GM03348 (cell line): ENCODE measurements around the gene CCHCR1.
A peak's percentile ranks its signal among the peaks of the same experiment; 100 is the strongest.
"Not testable (repeated sequence)": the region's sequence is repeated elsewhere in the genome, so short reads cannot be mapped to it uniquely, and the experiment has no call there.

Source experiments
- DNase-seq: peaks from one replicate; pipeline ENCODE4 v3.0.0; 2012; ENCODE audit warnings: low spot score

Gene CCHCR1

DNA sequence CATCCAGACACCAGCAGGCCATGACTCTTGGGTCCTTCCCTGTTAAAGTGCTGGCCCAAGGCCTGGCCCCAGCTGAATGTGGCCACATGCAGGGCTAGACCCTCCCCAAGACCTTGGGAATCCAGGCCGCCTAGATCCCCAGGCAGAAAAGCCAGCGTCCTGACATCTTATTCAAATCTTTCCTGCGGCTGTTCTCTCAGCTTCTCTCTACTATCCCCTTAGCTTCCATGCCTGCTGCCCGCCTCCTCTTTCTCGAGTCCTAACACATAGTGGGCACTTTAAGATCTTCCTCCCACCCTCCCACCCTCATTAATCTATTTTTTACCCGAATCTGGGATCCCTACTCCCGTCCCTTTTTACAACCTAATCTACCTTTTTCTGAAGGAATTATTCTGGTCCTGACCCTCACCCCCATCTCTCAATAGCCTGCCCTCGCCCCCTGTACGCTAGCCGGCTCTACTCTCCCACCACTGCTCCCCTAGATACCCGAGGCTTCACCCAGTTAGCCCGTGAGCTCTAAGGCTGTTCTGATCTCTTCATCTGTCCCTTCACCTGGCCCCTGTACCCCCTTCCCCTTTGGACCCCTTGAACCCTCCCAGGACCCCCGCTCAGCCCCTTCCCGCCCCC is at the start of gene CCHCR1:
Gene CCHCR1, minus strand, starts transcription at position 290 of the 627 bp plus-strand sequence. Its CDS starts 202 bp downstream, at position 88.
- DNase-seq: no peak

- no peak for DNase-seq
These were observed 48.0 kb upstream of the CCHCR1 start for GRCh38 chr6:31205638-31206037.

- no peak for DNase-seq
These were observed 47.1 kb upstream of the CCHCR1 start for GRCh38 chr6:31204751-31205145.

- peak; percentile 17 for DNase-seq
These were observed 45.9 kb upstream of the CCHCR1 start for GRCh38 chr6:31203345-31203979.

- no peak for DNase-seq
These were observed 44.9 kb upstream of the CCHCR1 start for GRCh38 chr6:31202259-31203166.

DNA sequence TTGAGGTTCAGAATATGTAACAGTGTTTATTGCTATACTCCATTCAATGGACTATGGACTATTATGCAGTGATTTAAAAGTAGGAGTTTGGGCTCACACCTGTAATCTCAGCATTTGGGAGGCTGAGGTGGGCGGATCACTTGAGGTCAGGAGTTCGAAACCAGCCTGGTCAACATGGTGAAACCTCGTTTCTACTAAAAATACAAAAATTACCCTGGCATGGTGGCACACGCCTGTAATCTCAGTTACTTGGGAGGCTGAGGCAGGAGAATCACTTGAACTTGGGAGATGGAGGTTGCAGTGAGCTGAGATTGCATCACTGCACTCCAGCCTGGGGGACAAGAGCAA is 41.5 kb upstream of the CCHCR1 start:
- not testable (repeated sequence) for DNase-seq

GRCh38 chr6:31197559-31198305 is 40.1 kb upstream of the CCHCR1 start:
- DNase-seq: peak; percentile 81

DNA sequence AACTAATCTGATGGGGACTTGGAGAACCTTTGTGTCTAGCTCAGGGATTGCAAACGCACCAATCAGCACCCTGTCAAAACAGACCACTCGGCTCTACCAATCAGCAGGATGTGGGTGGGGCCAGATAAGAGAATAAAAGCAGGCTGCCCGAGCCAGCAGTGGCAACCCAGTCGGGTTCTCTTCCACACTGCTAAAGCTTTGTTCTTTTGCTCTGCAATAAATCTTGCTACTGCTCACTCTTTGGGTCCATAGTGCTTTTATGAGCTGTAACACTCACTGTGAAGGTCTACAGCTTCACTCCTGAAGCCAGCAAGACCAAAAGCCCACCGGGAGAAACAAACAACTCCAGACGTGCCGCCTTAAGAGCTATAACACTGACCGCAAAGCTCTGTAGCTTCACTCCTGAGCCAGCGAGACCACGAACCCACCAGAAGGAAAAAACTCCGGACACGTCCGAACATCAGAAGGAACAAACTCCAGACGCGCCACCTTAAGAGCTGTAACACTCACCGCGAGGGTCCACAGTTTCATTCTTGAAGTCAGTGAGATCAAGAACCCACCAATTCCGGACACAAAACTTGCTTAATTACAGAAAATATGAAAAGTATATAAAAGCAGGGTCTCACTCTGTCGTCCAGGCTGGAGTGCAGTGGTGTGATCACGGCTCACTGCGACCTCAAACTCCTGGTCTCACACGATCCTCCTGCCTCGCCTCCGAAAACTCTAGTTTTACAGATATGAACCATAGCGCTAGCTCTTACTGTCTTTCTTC is 38.8 kb upstream of the CCHCR1 start:
- DNase-seq: not testable (repeated sequence)

DNA sequence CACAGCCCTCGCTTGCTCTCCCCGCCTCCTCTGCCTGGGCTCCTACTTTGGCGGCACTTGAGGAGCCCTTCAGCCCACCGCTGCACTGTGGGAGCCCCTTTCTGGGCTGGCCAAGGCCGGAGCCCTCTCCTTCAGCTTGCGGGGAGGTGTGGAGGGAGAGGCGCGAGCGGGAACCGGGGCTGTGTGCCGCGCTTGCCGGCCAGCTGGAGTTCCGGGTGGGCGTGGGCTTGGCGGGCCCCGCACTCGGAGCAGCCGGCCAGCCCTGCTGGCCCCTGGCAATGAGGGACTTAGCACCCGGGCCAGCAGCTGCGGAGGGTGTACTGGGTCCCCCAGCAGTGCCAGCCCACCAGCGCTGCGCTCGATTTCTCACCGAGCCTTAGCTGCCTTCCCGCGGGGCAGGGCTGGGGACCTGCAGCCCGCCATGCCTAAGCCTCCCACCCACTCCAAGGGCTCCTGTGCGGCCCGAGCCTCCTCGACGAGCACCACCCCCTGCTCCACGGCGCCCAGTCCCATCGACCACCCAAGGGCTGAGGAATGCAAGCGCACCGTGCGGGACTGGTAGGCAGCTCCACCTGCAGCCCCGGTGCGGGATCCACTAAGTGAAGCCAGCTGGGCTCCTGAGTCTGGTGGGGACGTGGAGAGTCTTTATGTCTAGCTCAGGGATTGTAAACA is 37.8 kb upstream of the CCHCR1 start:
- DNase-seq: not testable (repeated sequence)

DNA sequence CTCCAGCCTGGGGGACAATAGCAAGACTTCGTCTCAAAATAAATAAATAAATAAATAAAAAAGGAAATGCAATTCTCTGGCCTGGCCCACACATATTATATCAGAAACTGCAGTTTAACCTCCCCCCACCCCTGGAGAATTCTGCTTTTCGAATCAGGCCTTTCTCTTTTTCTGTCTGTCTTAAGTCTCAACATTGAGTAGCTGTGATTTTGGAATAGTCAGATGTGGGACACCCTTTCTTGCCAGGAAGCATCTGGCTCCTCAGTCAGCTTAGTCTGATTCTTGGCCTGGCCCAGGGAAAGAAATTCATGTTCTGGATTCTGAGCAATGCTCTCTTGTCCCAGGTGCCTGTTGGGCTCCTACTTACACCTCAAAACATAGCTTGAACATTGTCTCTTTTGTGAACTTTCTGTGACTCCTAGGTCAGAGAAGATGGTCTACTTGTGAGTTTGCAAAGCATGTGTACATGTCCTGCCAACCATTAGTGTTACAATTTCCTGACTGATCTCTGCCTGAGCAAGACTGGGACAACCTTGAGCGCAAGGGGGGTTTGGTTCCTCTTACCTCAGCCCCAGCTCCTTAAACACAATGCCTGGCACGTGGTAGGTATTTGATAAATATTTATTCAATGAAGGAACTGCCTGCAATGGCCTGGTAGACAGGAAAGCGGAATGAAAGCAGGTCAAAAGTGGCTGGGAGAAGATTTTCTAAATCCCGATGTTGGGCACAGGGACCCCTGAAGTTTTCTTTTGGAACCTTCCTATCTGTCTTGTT is 36.6 kb upstream of the CCHCR1 start:
- DNase-seq: no peak

- DNase-seq: no peak
These were observed 35.6 kb upstream of the CCHCR1 start for GRCh38 chr6:31193206-31193605.

DNA sequence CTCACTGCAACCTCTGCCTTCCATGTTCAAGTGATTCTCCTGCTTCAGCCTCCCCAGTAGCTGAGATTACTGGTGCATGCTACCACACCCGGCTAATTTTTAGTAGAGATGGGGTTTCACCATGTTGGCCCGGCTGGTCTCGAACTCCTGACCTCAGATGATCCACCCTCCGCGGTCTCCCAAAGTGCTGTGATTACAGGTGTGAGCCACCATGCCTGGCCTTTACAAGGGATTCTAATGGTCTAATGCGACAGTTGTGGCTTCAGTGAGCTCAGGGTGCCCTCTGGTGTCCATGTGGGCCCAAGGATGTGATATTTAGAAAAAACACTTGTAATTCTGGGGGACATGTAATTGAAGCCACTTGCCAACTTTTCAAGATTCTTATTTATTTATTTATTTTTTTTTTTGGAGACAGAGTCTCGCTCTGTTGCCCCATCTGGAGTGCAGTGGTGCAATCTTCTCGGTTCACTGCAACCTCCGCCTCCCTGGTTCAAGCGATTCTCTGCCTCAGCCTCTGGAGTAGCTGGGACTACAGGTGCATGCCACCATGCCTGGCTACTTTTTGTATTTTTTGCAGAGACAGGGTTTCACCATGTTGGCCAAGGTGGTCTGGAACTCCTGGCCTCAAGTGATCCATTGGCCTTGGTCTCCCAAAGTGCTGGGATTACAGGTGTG is 35.0 kb upstream of the CCHCR1 start:
- DNase-seq: peak; percentile 71

DNA sequence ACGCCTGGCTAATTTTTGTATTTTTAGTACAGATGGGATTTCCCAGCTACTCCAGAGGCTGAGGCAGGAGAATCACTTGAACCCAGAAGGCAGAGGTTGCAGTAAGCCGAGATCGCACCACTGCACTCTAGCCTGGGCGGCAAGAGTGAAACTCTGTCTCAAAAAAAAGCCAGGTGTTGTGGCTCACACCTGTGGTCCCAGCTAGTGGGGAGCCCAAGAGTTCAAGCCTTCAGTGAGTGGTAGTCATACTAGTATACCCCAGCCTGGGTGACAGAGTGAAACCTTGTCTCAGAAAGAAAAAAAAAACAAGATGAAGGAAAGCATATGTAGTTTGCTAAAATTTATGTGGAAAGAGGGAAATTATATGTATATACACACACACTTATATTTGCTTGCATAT is 32.9 kb upstream of the CCHCR1 start:
- no peak for DNase-seq

DNA sequence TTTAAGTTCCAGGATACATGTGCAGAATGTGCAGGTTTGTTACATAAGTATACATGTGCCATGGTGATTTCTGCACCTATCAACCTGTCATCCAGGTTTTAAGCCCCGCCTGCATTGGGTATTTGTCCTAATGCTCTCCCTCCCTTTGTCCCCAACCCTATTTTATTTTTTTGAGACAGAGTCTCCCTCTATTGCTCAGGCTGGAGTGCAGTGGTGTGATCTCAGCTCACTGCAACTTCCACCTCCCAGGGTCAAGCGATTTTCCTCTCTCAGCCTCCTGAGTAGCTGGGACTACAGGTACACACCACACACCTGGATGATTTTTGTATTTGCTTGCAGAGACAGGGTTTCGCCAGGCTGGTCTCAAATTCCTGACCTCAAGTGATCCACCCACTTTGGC is 31.6 kb upstream of the CCHCR1 start:
- not testable (repeated sequence) for DNase-seq

DNA sequence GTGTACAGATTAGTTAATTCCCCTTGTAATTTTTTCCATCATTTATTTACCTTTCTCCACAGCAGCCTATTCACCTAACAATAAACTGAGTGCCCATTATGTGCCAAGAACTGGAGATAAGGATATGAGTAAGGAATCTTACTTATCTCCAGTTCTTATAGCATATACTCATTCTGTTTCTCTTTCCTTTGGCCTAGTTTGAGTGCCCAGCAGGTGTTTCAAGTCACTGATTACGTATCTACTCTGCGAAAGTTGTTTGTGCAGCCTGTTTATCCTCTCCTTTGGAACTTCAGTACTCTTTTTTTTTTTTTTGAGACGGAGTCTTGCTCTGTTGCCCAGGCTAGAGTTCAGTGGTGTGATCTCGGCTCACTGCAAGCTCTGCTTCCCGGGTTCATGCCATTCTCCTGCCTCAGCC is 30.2 kb upstream of the CCHCR1 start:
- DNase-seq: no peak

DNA sequence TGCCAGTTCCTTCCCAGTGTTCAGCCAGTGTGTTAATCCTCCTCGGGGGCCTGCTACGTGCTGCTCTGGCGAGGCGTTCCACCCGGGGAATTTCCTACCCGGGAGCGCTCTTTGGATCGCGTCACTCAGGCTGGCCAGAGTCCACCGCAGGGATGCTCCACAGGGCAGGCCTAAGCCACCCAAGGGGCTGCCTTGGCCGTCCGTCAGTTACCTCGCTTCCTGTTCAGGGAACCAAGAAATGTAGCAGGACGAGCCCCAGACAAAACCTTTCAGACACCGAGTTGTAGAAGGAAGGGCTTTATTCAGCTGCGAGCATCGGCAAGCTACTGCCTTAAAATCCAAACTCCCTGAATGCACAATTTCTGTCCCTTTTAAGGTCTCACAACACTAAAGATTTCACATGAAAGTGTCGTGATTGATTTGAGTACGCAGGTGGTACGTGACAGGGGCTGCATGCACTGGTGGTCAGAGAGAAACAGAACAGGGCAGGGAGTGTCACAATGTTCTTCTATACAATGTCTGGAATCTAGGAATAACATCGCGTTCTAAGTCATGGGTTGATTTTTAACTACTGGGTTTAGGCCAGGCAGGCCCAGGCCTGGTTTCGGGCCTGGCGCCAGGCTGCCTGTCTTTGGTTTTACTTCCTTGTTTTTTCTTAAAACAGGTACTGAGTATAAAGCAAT is 28.6 kb upstream of the CCHCR1 start:
- no peak for DNase-seq

- DNase-seq: not testable (repeated sequence)
These were observed 28.1 kb upstream of the CCHCR1 start for GRCh38 chr6:31185695-31186051.

- not testable (repeated sequence) for DNase-seq
These were observed 26.3 kb upstream of the CCHCR1 start for GRCh38 chr6:31183859-31184258.

- DNase-seq: not testable (repeated sequence)
These were observed 25.7 kb upstream of the CCHCR1 start for GRCh38 chr6:31183287-31183686.
